AG04450 (cell line): ENCODE data around the gene RAB28. TPM values are rescaled to one million over a fixed set of nuclear protein-coding genes. Genes with fewer than 3 reads are reported as not detected.

Experiments
- CTCF ChIA-PET: fragments of 300-600, 350-600 bp; formaldehyde crosslinking; extraction: SDS; loops from one replicate; lab custom pipeline; 2022; ENCODE audit warnings: antibody characterized with exemption, inconsistent platforms; lab: Charles Lee
- POLR2A ChIA-PET: fragments of 350-600 bp; formaldehyde crosslinking; extraction: SDS; loops from one replicate; lab custom pipeline; 2021; ENCODE audit warnings: antibody characterized with exemption, inconsistent platforms; lab: Yijun Ruan, JAX
- DNase-seq: peaks from one replicate; pipeline ENCODE4 v3.0.0-alpha.2; 2011; ENCODE audit warnings: low read depth, low spot score
- H3K27ac ChIP-seq: one replicate; pipeline ENCODE4 v1.5.1; 2012; ENCODE audit warnings: low read depth, low read length, control low read depth
- H3K27me3 ChIP-seq: one replicate; pipeline ENCODE4 v1.6.0; 2012; ENCODE audit warnings: low read length; ENCODE audit not compliant: control insufficient read depth, insufficient read depth
- H3K4me3 ChIP-seq: 2 replicates; pipeline ENCODE4 v1.5.1; 2011; ENCODE audit warnings: mild to moderate bottlenecking, low read depth, low read length, control low read depth
- H3K9me3 ChIP-seq: 2 replicates; pipeline ENCODE4 v1.5.1; 2012; ENCODE audit warnings: low read length; ENCODE audit not compliant: control insufficient read depth, insufficient read depth
- polyA plus RNA-seq: library from polyadenylated mRNA; depleted of rRNA; stranded (reverse); fragments of >200 nt; gene quantifications from 2 replicates; pipeline ENCODE4 v1.2.3, GENCODE V29; 2011; rRNA removed
- TF ChIP-seq, protein P1 (sequence below): IDR thresholded peaks from 2 replicates; pipeline ENCODE4 v1.5.1; 2011; ENCODE audit warnings: low read depth, low read length, control low read depth, inconsistent platforms

RAB28 gene
- polyA plus RNA-seq, 1 experiment, result 19.8 TPM

DNA sequence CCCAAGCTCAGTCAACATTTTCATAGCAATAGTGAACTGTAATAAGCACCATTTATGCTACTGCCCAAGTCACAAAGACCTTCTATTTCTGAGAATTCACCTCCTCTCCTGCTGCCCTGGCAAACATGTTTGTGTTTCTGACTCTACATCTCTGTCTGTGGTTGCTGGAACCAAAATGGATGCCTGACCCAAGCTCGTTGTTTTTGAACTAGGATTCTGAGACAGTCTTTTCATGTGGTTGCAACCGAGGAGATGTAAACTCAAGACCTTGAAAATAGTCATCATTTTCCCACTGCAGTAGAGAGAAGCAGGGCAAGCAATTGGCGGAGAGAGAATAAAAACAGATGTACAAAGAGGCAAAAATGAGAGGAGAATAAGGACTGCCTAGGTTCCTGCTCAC lies 160.2 kb downstream of the RAB28 start:
- DNase-seq, result no peak
- Histone ChIP-seq H3K27me3 (no peaks in the 10 kb centered on the region), H3K9me3 (no peaks in the 10 kb centered on the region), H3K27ac (no peak overlapping the region), H3K4me3 (no peak overlapping the region)
- TF ChIP-seq, protein P1, sequence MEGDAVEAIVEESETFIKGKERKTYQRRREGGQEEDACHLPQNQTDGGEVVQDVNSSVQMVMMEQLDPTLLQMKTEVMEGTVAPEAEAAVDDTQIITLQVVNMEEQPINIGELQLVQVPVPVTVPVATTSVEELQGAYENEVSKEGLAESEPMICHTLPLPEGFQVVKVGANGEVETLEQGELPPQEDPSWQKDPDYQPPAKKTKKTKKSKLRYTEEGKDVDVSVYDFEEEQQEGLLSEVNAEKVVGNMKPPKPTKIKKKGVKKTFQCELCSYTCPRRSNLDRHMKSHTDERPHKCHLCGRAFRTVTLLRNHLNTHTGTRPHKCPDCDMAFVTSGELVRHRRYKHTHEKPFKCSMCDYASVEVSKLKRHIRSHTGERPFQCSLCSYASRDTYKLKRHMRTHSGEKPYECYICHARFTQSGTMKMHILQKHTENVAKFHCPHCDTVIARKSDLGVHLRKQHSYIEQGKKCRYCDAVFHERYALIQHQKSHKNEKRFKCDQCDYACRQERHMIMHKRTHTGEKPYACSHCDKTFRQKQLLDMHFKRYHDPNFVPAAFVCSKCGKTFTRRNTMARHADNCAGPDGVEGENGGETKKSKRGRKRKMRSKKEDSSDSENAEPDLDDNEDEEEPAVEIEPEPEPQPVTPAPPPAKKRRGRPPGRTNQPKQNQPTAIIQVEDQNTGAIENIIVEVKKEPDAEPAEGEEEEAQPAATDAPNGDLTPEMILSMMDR, result no peak
- POLR2A ChIA-PET, result no interaction called here
- CTCF ChIA-PET, result no interaction called here

DNA sequence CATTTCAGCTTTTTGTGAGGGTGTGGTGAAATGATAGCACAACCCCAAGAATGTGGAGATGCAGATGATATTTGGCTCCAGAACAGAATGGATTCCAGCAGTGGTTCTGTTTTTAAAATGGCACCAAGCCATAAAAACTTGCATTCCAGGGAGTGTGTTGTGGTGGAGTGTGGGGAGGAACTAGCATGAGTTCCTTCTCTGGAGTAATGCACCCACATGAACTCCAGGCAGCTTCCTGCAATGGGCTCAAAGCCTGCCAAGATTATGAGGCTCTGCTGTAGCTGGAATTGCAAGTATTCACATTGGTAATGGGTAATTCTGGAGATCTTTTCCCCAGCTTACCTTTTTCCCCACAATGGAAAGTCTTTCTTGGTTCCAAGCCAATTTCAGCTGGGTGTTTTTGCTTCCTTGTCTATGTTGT lies 161.4 kb downstream of the RAB28 start:
- POLR2A ChIA-PET, result no interaction called here
- H3K27ac ChIP-seq, result no peak overlapping the region
- CTCF ChIA-PET, result no interaction called here

More for the DNA sequence above, 161.4 kb downstream of the RAB28 start:
- H3K4me3 ChIP-seq, result no peak overlapping the region
- no peaks in the 10 kb centered on the region for H3K9me3 ChIP-seq
- no peaks in the 10 kb centered on the region for H3K27me3 ChIP-seq
- DNase-seq, result peak; percentile 36
- TF ChIP-seq, protein P1, result no peak

Other genes starting within 250 kb of the RAB28 start
- gene NKX3-2, start 60.2 kb upstream of the RAB28 start, polyA plus RNA-seq, result 0.04 TPM in 1 of 2 replicates, not detected in the other
- gene BOD1L1, start 143.4 kb upstream of the RAB28 start, polyA plus RNA-seq, result 17.9 and 23.1 TPM in 2 replicates